Skeletal muscle cell (primary cell): ENCODE results near the gene RBM20.
"Not testable (repeated sequence)": the region's sequence is repeated elsewhere in the genome, so short reads cannot be mapped to it uniquely, and the experiment has no call there.

Source experiments
- DNase-seq: peaks from one replicate; pipeline ENCODE4 v3.0.0-alpha.2; 2010; ENCODE audit warnings: low read depth
- H3K4me3 ChIP-seq: 2 replicates; pipeline ENCODE4 v1.5.1; 2011; ENCODE audit warnings: low read depth, mild to moderate bottlenecking, control low read depth, low read length, moderate library complexity

Gene RBM20

DNA sequence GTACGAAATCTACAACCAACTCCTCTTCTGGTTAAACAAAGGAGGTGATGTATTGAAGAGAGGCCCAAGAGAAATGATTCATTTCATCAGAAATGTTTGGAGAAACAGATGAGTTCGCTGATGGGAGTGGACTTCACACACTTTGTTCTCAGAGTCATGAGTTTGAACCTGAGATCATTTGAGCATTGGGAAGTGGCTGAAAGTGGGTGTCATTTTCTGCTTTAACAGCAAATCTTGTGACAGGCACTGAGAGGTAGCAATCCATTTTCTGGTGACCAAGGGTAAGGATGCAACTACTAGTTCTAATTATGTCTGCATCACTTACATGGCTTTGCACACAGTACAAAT lies 51.4 kb downstream of the RBM20 start:
- no peak overlapping the region for H3K4me3 ChIP-seq
- no peak for DNase-seq

DNA sequence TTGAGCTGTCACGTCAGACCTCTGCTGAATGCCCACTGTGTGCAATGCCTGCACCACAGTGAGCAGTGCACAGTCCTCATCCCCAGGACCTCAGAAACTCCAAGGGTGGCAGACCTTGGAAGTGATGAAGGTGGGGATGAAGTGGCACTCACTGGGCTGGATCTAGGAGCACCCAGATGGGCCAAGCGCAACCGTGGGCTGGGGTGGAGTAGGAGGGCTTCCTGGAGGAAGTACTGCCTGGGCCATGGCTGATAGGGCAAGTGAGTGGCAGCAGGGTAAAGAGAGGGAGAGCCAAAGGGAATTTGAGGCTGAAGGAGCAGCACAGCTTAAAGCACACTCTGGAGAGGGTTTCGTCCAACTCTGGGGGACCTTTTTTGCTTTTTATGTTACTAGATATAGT lies 52.3 kb downstream of the RBM20 start:
- H3K4me3 ChIP-seq, result no peak overlapping the region
- no peak for DNase-seq

DNA sequence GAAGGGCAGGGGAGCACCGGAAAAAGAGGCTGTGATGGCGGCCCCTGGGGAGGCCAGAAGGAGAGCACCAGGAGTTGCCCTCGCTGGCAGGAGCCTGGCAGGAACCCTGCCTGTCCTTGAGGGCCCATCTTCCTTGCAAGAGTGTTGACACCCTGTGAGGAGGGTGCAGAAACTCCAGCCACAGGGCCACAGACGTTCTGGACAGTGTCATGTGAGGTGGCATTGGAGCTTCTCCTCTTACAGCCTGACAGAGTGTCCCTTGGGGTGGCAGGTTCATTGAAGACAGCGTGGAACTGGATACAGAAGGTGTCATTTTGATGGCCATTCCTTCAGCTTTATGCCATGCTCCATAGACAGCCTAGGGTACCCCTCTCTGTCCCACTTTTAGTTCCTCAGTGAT lies 54.2 kb downstream of the RBM20 start:
- H3K4me3 ChIP-seq, result no peak overlapping the region
- no peak for DNase-seq

DNA sequence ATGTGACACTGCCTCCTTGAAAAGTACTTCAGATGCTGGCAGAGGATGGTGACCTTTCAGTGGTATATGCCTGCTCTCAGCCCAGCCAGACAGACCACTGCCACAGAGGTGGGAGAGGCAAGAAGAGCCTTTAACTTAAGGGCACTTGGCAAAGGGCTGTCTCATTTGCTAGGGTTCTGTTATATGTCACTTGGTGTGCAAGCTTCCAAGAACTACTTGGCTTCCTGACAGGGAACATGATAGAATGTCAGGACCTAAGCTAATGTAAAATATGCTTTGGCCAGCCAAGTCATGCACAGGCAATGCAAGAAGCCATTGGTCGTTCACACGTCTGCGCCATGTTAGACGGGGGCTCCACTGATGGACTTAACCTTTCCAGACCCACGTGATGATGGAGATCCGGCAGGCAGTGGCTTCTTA lies 54.7 kb downstream of the RBM20 start:
- DNase-seq, result no peak

DNA sequence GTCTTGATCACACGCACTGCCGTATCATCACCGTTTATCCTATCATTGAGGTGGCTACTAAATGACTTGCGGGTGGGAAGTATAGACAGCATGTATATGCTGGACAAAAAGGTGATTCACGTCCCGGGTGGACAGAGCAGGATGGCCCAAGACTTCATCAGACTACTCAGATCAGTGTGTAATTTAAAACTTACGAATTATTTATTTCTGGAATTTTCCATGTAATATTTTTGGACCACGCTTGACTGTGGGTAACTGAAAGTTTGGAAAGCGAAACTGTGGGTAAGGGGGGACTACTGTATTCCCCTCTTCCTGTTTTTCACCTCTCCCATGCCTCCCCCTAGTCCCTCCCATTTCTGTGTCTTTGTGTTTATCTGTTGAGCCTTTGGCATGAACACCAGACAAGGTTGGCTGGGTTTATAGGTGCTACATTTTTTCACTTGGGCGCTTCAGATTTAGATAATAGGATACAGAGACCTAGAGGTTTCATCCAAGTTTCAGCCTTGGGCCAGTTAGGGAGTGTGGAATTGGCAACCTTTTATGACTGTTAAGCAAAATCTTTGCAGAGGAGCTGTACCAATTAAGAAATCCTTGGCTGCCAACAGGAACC lies 55.8 kb downstream of the RBM20 start:
- H3K4me3 ChIP-seq, result no peak overlapping the region
- no peak for DNase-seq

More for the DNA sequence above, 54.7 kb downstream of the RBM20 start:
- no peak overlapping the region for H3K4me3 ChIP-seq

DNA sequence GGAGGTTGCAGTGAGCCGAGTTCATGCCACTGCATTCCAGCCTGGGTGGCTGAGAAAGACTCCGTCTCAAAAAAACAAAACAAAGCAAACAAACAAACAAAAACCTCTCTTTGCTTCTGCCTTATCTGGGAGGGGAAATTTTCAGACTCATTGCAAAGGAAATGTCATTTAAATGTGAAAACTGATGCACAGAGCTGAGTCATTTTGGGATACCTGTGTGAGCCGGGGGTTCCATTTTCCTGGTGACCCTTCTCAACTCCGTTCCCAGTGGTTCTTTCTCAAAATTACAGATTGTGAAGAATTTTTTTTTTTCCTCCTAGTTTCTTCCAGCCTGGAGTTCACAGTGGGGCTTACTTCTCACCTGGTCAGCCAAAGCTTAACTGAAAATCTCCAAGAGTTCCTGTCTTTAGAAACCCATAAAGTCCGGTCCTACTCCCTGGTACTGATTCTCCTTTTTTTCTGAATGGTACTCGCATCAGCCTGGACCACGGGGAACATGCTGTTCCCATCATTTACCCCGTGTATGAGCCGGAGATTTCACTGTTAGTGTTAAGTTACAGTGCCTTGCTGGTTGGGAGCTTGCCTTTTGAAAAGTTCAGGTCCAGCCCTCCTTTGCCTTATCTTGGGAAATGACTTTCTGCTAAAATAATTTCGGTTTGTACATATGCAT lies 56.9 kb downstream of the RBM20 start:
- H3K4me3 ChIP-seq, result no peak overlapping the region
- DNase-seq, result no peak

DNA sequence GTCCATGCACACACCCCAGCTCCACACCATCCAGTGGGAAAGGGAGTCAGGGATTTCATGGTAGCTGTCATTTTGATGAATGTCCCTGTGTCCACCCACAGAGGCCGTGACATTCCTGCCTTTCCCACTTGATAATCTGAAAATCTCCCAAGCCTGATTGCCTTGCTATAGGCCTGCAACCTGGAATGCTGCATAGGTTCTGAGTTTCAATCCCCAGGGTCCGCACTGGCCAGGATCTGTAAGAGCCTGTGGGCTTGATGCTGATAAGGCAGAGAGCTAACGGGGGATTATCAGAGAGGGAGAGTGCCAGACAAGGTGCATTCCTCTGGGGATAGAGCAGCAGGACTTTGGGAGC lies 57.5 kb downstream of the RBM20 start:
- H3K4me3 ChIP-seq, result no peak overlapping the region
- DNase-seq, result no peak

DNA sequence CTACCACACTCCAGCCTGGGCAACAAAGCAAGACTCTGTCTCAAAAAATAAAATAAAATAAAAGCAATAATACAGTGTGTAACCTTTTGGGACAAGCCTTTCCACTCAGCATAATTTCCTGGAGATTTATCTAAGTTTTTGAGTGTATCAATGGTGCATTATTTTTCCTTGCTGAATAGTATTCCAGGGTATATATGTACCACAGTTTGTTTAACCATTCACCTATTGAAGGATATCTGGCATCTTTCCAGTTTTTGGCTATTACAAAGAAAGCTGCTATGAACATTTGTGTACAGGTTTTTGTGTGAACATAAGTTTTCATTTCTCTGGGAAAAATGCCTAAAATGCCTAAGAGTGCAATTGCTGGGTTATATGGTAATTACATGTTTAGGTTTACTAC lies 59.9 kb downstream of the RBM20 start:
- no peak for DNase-seq

DNA sequence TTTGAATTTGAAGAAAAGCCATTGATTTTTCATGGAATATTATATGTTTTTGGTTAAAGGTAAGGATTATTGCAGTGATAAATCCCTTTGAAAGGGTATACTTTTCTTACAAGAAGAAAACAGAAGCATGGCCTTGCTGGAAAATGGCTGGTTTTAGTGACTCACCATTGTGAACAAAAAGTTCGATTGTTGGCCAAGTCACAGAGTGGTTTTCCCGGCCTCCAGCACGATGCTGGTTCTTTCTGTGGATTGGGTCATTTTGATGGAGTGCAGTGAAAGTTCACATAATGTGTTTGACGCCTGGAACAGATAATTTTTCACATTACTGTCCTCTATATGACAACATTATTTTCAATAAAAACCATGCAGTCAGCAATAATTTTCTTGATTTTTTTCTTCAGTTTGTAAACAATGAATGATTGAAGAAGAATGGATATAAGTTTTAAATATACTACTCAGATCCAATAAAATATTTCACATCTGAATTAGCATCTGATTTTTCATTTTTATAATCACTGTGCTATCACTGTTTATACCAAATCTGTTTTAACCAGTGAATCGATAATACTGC lies 60.9 kb downstream of the RBM20 start:
- DNase-seq, result no peak
- no peak overlapping the region for H3K4me3 ChIP-seq

More for the DNA sequence above, 59.9 kb downstream of the RBM20 start:
- H3K4me3 ChIP-seq, result no peak overlapping the region

DNA sequence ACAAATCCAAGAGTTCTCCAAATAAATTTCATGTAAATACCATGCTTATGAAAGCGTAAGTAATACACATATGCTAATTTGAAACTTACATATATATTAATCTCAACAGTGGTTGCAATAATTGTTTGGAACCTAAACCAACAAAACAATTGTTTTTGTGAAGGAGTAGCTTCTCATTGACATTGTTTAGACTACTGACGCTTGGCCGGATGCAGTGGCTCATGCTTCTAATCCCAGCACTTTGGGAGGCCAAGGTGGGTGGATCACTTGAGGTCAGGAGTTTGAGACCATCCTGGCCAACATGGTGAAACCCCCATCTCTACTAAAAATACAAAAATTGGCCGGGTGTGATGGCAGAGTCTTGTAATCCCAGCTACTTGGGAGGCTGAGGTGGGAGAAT lies 61.5 kb downstream of the RBM20 start:
- H3K4me3 ChIP-seq, DNase-seq: not testable (repeated sequence)

DNA sequence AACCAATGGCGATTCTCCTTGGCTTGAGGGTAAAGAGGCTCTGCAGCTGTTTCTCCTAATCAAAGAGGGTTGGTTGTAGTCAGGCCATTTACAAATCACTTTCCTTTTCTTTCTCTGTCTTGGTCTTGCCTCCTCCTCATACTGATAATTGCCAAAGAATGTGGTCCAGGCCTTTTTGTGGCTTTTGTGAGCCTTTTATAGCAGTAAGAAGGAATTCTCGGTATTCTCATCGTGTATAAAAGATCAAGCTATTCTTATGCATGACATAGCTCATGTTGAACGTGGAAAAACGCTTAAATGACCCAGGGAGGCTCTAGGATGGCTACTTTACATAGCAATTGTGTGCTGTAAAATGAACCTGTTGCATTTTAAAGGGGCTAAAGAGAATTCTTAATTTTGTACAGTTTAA lies 62.6 kb downstream of the RBM20 start:
- no peak overlapping the region for H3K4me3 ChIP-seq
- DNase-seq, result peak; percentile 64

DNA sequence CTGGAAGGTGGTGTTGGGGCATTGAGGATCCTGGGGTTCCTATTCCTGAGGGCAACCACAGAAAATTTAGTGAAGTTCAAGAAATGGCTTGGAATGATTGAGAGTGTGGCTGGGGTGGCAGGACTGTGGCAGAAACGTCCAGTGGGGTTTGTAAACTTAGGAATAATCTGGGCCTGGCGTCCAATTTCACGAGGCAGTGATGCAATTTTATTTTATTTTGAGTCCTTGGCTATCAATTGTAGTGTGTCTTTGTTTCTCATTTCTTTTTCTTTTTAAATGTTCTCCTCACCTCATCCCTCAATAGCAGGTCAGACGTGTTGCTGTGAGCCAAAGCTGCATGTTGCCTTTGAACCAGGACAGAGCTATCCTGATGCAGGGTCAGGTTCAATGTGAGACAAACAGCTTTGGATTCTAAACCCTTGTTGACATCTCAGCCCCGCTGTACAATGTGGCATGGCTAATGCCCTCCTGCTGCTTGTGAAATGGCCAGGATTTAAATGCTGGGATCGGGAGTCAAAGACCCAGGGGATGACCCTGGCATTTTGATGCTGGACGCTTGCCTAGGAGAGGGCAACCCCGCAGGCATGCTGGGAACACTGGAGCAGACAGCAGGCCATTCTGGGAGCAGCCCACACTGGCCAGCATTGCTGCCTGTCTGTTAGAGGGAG lies 64.8 kb downstream of the RBM20 start:
- H3K4me3 ChIP-seq, result no peak overlapping the region
- DNase-seq, result no peak

DNA sequence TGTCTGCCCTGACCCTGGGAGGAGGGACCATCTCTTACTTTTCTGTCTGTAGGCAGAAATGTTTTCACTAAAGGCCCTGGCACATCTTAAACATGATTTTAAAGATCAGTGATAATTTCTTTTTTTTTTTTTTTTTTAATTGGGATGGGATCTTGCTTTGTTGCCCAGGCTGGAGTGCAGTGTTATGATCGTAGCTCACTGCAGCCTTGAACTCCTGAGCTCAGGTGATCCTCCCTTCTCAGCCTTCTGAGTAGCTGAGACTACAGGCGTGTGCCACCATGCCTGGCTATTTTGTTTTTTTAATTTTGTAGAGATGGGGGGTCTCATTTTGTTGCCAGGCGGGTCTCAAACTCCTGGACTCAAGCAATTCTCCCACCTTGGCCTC lies 65.3 kb downstream of the RBM20 start:
- no peak overlapping the region for H3K4me3 ChIP-seq
- DNase-seq, result no peak

DNA sequence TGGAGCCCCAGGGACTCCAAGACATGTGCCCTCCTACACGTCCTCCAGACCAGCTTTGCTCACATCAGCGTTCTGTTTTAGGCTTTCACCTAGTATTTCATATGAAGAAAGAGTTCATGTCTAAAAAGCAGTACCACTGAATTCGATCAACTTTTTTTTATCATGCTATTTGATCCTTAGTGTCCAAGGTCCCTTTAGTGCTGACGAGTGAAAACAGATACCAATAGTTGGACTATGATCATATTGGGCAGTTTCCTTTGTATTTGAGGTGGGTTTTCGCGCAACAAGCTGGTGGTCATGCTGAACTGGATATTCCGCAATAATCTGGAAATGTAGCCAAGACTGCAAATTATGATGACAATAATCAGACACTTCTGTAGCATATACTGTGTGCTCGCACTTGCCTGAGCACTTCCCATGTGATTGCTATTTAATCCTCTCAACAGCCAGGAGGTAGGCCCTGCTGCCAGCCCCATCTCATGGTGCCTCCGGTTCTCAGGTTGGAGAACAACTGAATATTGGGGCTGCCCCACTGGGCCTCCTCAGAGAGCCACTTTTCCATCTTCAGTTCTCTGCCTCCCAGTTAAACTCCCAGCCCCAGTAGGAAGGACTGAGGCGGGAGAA lies 65.9 kb downstream of the RBM20 start:
- no peak for DNase-seq
- H3K4me3 ChIP-seq, result no peak overlapping the region

DNA sequence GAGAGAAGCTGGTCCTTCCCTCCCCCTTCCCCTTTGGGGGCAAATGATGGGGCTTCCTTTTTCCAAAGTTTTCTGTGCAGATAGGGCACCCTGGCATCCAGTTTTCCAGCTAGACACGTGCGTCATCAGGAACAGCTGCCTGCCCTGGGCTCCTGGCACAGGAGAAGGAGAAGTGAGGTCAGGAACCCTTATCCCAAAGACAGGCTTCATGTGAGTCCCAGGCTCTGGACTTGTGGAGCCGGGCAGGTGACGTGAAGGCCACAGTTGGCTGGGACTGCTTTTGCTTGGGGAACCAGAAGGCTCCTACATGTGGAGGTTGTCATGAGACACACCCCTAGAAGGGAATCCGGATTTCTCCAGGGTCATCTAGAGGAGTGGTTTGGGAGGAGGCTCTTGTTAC lies 66.5 kb downstream of the RBM20 start:
- no peak overlapping the region for H3K4me3 ChIP-seq
- DNase-seq, result no peak

DNA sequence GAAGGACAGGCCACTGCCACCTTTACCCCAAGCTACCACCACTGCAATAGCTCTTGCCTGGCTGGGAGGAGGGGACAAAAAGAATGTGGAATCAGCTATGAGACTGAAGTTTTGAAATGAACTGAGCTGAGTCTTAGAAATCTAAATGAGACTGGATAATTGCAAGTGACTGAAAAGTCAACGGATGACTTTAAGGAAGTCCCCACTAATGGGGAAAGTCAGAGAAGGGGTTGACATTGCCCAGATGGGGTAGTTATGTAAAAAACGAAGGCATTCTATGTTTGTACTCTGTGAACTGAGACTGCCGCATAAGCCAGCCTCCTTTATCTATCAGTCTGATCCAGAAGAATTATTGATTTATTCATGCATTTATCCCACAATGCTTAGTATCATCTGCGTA lies 67.2 kb downstream of the RBM20 start:
- no peak overlapping the region for H3K4me3 ChIP-seq
- DNase-seq, result no peak

DNA sequence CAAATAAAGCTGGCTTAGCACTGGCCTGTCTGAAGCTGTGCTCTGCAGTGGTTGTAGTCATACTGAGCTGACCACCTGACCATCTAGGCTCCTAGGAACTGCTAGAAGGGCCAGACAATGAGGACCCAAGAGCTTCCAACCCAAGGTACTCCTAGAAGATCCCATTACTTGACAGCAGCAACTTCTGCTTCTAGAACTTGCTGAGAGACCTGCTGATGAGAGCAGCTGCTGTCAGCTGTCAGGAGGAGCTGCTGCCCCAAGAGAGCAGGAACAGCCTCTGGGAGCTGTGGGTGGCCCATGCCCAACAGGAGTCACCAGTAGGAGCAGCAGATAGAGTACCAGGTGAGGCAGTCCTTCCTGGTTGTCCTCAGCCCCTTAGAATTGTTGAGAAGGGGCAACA lies 70.2 kb downstream of the RBM20 start:
- no peak for DNase-seq
- no peak overlapping the region for H3K4me3 ChIP-seq

DNA sequence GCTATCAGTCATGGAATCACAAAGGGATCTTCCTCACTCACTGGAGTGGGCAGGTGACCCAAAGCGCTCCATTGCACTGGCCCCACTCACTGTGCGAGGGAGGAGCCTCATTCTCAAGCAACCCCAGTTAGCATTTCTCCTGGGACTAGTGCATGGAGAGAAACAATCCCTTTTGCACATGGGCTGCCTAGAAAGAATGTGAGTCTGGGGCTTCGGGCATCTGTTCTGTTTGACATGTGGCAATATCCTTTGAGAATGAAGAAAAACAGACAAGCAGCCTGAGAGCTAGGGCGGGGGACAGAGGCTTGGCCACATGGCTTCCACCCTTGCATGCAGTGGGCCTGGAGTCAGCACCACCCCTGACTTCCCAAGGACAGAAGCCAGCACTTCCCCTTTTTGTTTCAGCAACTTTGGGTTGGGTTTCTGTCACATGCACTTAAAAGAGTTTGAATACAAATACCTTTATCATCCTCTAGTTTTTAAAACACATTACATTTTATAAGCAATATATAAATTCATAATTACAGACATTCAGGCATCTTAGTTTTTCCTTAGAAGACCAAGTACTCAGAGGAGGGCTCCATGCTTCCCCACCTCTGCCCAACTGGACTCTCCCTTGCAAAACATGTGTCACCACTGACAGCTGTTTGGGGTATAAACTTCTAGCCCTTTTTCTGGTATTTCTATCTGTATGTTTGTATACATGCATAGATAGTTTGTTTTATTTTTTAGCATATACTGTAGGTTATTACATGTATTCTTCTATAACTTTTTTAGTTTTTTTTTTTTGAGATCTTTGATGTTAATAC lies 73.8 kb downstream of the RBM20 start:
- DNase-seq, result no peak
- no peak overlapping the region for H3K4me3 ChIP-seq

DNA sequence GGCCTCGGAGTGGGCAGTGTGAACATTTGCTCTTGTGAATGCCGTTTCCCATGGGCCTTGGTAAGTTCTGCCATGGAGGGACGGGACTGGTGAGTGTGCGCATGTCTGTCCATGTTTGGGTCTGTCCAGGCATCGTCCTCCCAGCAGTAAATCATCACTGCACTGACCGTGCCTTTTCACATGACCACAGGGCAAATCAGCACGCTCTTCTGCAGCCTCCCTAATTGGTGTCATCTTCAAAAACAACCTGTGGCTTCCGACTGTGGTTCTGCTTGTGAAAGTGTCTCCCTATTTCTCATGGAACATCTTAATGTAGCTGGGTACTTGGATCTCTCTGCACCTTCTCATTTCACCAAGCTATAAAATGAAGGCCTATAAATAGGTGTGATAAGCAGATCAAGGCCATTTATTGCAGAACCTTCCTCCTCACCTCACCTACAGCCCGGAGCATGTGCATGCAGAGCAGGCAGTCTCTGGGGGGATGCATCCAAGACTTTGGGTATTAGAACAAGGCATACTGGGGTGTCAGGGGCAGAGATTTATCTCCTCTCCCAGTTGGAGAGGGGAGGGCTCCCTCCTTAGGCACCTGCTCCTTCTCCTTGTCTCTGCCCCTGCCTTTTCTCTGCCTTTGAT lies 77.4 kb downstream of the RBM20 start:
- no peak overlapping the region for H3K4me3 ChIP-seq
- no peak for DNase-seq
